HEK293 (cell line): ENCODE results near the gene CMYA5.
"Not testable (repeated sequence)": the region's sequence is repeated elsewhere in the genome, so short reads cannot be mapped to it uniquely, and the experiment has no call there.

Experiments used
- CTCF ChIA-PET: fragments of 350-600 bp; formaldehyde crosslinking; extraction: SDS; loops from one replicate; lab custom pipeline; 2021; ENCODE audit warnings: antibody characterized with exemption; lab: Yijun Ruan, JAX
- POLR2A ChIA-PET: fragments of 300-600 bp; formaldehyde crosslinking; extraction: SDS; loops from one replicate; lab custom pipeline; 2020; ENCODE audit warnings: antibody characterized with exemption, inconsistent platforms; lab: Yijun Ruan, JAX
- H3K27ac ChIP-seq: fragments of 200-500 bp; sonication (Bioruptor generic); 2 replicates; pipeline ENCODE4 v1.5.1; 2014; ENCODE audit warnings: low read depth, low read length, control low read depth, inconsistent platforms; ENCODE audit errors: extremely low read depth
- H3K36me3 ChIP-seq, 2 experiments: fragments of 200-500 bp in 1 of 2; sonication (Bioruptor generic) in 1 of 2; 1 replicate in 1 of 2; 2 replicates in 1 of 2; pipeline ENCODE4 v1.5.1; 2014 to 2017; ENCODE audit warnings: inconsistent platforms in 2 of 2, low read length in 2 of 2; ENCODE audit not compliant: control insufficient read depth in 2 of 2, insufficient read depth in 1 of 2
- H3K4me1 ChIP-seq: fragments of 200-500 bp; sonication (Bioruptor generic); 2 replicates; pipeline ENCODE4 v1.5.1; 2014; ENCODE audit warnings: mild to moderate bottlenecking, low read length, inconsistent platforms; ENCODE audit not compliant: control insufficient read depth, insufficient read depth
- H3K4me3 ChIP-seq: 2 replicates; pipeline ENCODE4 v1.5.1; 2011; ENCODE audit warnings: low read depth, mild to moderate bottlenecking, control low read depth, low read length, moderate library complexity
- H3K9me3 ChIP-seq: fragments of 200-500 bp; sonication (Bioruptor generic); 2 replicates; pipeline ENCODE4 v1.5.1; 2014; ENCODE audit warnings: low read depth, low read length, inconsistent platforms; ENCODE audit not compliant: control insufficient read depth, insufficient read depth
- CTCF ChIP-seq: fragments of 450-650 bp; formaldehyde crosslinking; IDR thresholded peaks from 2 replicates; pipeline ENCODE4 v1.5.1; 2016; ENCODE audit warnings: missing biosample characterization, missing genetic modification characterization
- GLI4 ChIP-seq: fragments of 450-650 bp; formaldehyde crosslinking; IDR thresholded peaks from 2 replicates; pipeline ENCODE4 v1.5.1; 2016; ENCODE audit warnings: missing biosample characterization, missing genetic modification characterization
- HOXC10 ChIP-seq: sonication (generic); formaldehyde crosslinking; IDR thresholded peaks from 2 replicates; pipeline ENCODE4 v1.8.1; 2023; ENCODE audit warnings: mild to moderate bottlenecking, missing genetic modification reagents
- RBAK ChIP-seq: fragments of 450-650 bp; formaldehyde crosslinking; IDR thresholded peaks from 2 replicates; pipeline ENCODE4 v1.5.1; 2016; ENCODE audit warnings: missing biosample characterization, missing genetic modification characterization
- SALL2 ChIP-seq: fragments of 450-650 bp; formaldehyde crosslinking; IDR thresholded peaks from 2 replicates; pipeline ENCODE4 v1.5.0; 2017; ENCODE audit warnings: missing biosample characterization, mild to moderate bottlenecking, missing genetic modification characterization, borderline replicate concordance
- TSHZ1 ChIP-seq: fragments of 450-650 bp; formaldehyde crosslinking; IDR thresholded peaks from 2 replicates; pipeline ENCODE4 v1.5.1; 2016; ENCODE audit warnings: missing biosample characterization, missing genetic modification characterization, borderline replicate concordance
- ZNF248 ChIP-seq: fragments of 450-650 bp; formaldehyde crosslinking; IDR thresholded peaks from 2 replicates; pipeline ENCODE4 v1.5.1; 2017; ENCODE audit warnings: missing biosample characterization, missing genetic modification characterization
- ZNF423 ChIP-seq: fragments of 450-650 bp; formaldehyde crosslinking; IDR thresholded peaks from 2 replicates; pipeline ENCODE4 v1.5.1; 2016; ENCODE audit warnings: missing biosample characterization, missing genetic modification characterization
- ZNF510 ChIP-seq: fragments of 450-650 bp; formaldehyde crosslinking; IDR thresholded peaks from 2 replicates; pipeline ENCODE4 v1.5.1; 2018; ENCODE audit warnings: mild to moderate bottlenecking, missing genetic modification characterization, missing biosample characterization; ENCODE audit not compliant: insufficient replicate concordance
- ZNF530 ChIP-seq: fragments of 450-650 bp; formaldehyde crosslinking; IDR thresholded peaks from 2 replicates; pipeline ENCODE4 v1.5.1; 2016; ENCODE audit warnings: low read depth, missing biosample characterization, missing genetic modification characterization
- ZNF549 ChIP-seq: fragments of 450-650 bp; IDR thresholded peaks from 2 replicates; pipeline ENCODE4 v1.5.1; 2018; ENCODE audit warnings: missing biosample characterization, missing genetic modification characterization, mild to moderate bottlenecking, inconsistent platforms, moderate library complexity
- ZSCAN5A ChIP-seq: fragments of 450-650 bp; formaldehyde crosslinking; IDR thresholded peaks from 2 replicates; pipeline ENCODE4 v1.5.1; 2016; ENCODE audit warnings: missing biosample characterization, missing genetic modification characterization

Gene CMYA5

GRCh38 chr5:79672392-79672791 lies 17.2 kb upstream of the CMYA5 start (continued):
- TF ChIP-seq TSHZ1: no peak
- TF ChIP-seq ZNF248: no peak
- TF ChIP-seq ZNF549 (tag by site-specific recombination): no peak

DNA sequence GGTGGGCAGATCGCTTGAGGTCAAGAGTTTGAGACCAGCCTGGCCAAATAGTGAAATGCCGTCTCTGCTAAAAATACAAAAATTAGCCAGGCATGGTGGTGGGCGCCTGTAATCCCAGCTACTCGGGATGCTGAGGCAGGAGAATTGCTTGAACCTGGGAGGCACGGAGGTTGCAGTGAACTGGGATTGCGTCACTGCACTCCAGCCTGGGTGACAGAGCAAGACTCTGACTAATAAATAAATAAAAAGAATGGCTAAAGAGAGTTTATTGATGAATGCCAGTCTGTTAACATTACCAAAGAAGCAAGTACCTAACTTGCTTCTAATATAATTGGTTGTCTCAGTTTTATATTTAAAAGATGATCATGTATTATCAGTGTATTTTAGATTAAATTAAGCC lies 13.3 kb upstream of the CMYA5 start:
- CTCF ChIA-PET, H3K4me1 ChIP-seq, H3K27ac ChIP-seq, H3K9me3 ChIP-seq, H3K4me3 ChIP-seq, POLR2A ChIA-PET: not testable (repeated sequence)
- H3K36me3 ChIP-seq: peaks cover 41 to 42% of the 10 kb centered on the region in 2 experiments

GRCh38 chr5:79682102-79682501 lies 7.5 kb upstream of the CMYA5 start:
- H3K9me3 ChIP-seq, H3K4me3 ChIP-seq, POLR2A ChIA-PET, H3K4me1 ChIP-seq, H3K27ac ChIP-seq: not testable (repeated sequence)
- CTCF ChIA-PET: interaction anchor here (0.7 to 0.9 kb wide), 2 partner anchors 24 to 661 kb away, joined by 3 read pairs; no protein-coding TSS in a partner anchor
- H3K36me3 ChIP-seq: peaks cover 54 to 62% of the 10 kb centered on the region in 2 experiments

GRCh38 chr5:79684782-79685181 lies 4.9 kb upstream of the CMYA5 start:
- H3K9me3 ChIP-seq: no peaks in the 10 kb centered on the region
- no peak overlapping the region for H3K27ac ChIP-seq
- no peak overlapping the region for H3K4me3 ChIP-seq
- POLR2A ChIA-PET: no interaction called here
- TF ChIP-seq ZNF510 (tag by site-specific recombination): no peak
- TF ChIP-seq SALL2 (tag by site-specific recombination): no peak
- no peak for TF ChIP-seq CTCF (tag by site-specific recombination)
- TF ChIP-seq HOXC10 (CRISPR knock-in tag): no peak
- no peak for TF ChIP-seq GLI4 (tag by site-specific recombination)
- no peak for TF ChIP-seq ZNF530 (tag by site-specific recombination)
- TF ChIP-seq RBAK: no peak
- no peak for TF ChIP-seq ZSCAN5A (tag by site-specific recombination)
- TF ChIP-seq ZNF423 (tag by site-specific recombination): no peak
- peaks cover 36 to 67% of the 10 kb centered on the region in 2 experiments for H3K36me3 ChIP-seq
- H3K4me1 ChIP-seq: no peaks in the 10 kb centered on the region
- CTCF ChIA-PET: no interaction called here
